ENCODE results near the gene HYOU1. TPM values are rescaled to one million over a fixed set of nuclear protein-coding genes. Genes with fewer than 3 reads are reported as not detected.
"Not testable (repeated sequence)": the region's sequence is repeated elsewhere in the genome, so short reads cannot be mapped to it uniquely, and the experiment has no call there.

Gene HYOU1
- polyA plus RNA-seq: 83.1 TPM
- long read RNA-seq, donor 1, full-length matches to known transcripts: 6 of 6 reads
- long read RNA-seq, donor 1, partial matches to known transcripts: 0 of 6 reads
- long read RNA-seq, donor 1, other reads (novel, unspliced or antisense): 0 of 6 reads
- long read RNA-seq, donor 2, full-length matches to known transcripts: 6 of 6 reads
- long read RNA-seq, donor 2, partial matches to known transcripts: 0 of 6 reads
- long read RNA-seq, donor 2, other reads (novel, unspliced or antisense): 0 of 6 reads
- long read RNA-seq, donor 3: 0 reads
- long read RNA-seq, donor 4: 0 reads
- long read RNA-seq, donor 5, full-length matches to known transcripts: 2 of 2 reads
- long read RNA-seq, donor 5, partial matches to known transcripts: 0 of 2 reads
- long read RNA-seq, donor 5, other reads (novel, unspliced or antisense): 0 of 2 reads
- long read RNA-seq, donor 6, full-length matches to known transcripts: 4 of 4 reads
- long read RNA-seq, donor 6, partial matches to known transcripts: 0 of 4 reads
- long read RNA-seq, donor 6, other reads (novel, unspliced or antisense): 0 of 4 reads
- long read RNA-seq, donor 7, partial matches to known transcripts: 11 of 12 reads
- long read RNA-seq, donor 7, other reads (novel, unspliced or antisense): 0 of 12 reads
- long read RNA-seq, donor 8, full-length matches to known transcripts: 2 of 2 reads
- long read RNA-seq, donor 8, partial matches to known transcripts: 0 of 2 reads
- long read RNA-seq, donor 8, other reads (novel, unspliced or antisense): 0 of 2 reads
- long read RNA-seq, donor 9: 0 reads
- long read RNA-seq, donor 10, full-length matches to known transcripts: 4 of 4 reads
- long read RNA-seq, donor 10, partial matches to known transcripts: 0 of 4 reads
- long read RNA-seq, donor 10, other reads (novel, unspliced or antisense): 0 of 4 reads
- long read RNA-seq, donor 11, full-length matches to known transcripts: 1 of 1 reads
- long read RNA-seq, donor 11, partial matches to known transcripts: 0 of 1 reads
- long read RNA-seq, donor 11, other reads (novel, unspliced or antisense): 0 of 1 reads

- no CpG with 5 or more reads among the region's 79 CpGs for WGBS (ENCODE audit: insufficient coverage, low lambda C conversion rate)
- Histone ChIP-seq H3K27ac (ENCODE audit: low read length) (peak within 1 kb of the TSS; percentile 82), H3K4me1 (ENCODE audit: control insufficient read depth, insufficient read depth, low read length) (peaks cover 7% of the 10 kb centered on the region), H3K4me3 (ENCODE audit: low read length) (peak within 1 kb of the TSS; percentile 90), H3K36me3 (ENCODE audit: control insufficient read depth, insufficient read depth, low read length) (peaks cover 33% of the 10 kb centered on the region), H3K27me3 (ENCODE audit: control insufficient read depth, insufficient read depth, low read length) (no peaks in the 10 kb centered on the region), H3K9me3 (ENCODE audit: control insufficient read depth, low read depth, low read length) (no peaks in the 10 kb centered on the region)
- DNase-seq: peak; percentile 96 to 99
Measured at GRCh38 chr11:119057000-119057769, at the start of gene HYOU1. Gene HYOU1, minus strand, starts transcription at chr11:119057205. Its CDS starts 1,045 bp downstream, at chr11:119056160.

- Histone ChIP-seq H3K9me3 (ENCODE audit: control insufficient read depth, low read depth, low read length) (no peaks in the 10 kb centered on the region), H3K27me3 (ENCODE audit: control insufficient read depth, insufficient read depth, low read length) (no peaks in the 10 kb centered on the region), H3K27ac (ENCODE audit: low read length) (no peak overlapping the region), H3K4me3 (ENCODE audit: low read length) (no peak overlapping the region), H3K4me1 (ENCODE audit: control insufficient read depth, insufficient read depth, low read length) (peaks cover 33% of the 10 kb centered on the region), H3K36me3 (ENCODE audit: control insufficient read depth, insufficient read depth, low read length) (no peaks in the 10 kb centered on the region)
- WGBS (ENCODE audit: insufficient coverage, low lambda C conversion rate): 100% methylated on average over 1 of the region's 4 CpGs
- no peak for DNase-seq
Measured at GRCh38 chr11:119103793-119104192, 46.8 kb upstream of the HYOU1 start.

GRCh38 chr11:119103161-119103664 is 46.2 kb upstream of the HYOU1 start:
- no CpG with 5 or more reads among the region's 18 CpGs for WGBS (ENCODE audit: insufficient coverage, low lambda C conversion rate)
- not testable (repeated sequence) for H3K4me3 ChIP-seq (ENCODE audit: low read length)

GRCh38 chr11:119101759-119102423 is 44.9 kb upstream of the HYOU1 start, which contains the start of gene DPAGT1:
Gene DPAGT1, minus strand, starts transcription at chr11:119101853. Its CDS starts 198 bp downstream, at chr11:119101655.
- Histone ChIP-seq H3K27me3 (ENCODE audit: control insufficient read depth, insufficient read depth, low read length) (no peaks in the 10 kb centered on the region), H3K9me3 (ENCODE audit: control insufficient read depth, low read depth, low read length) (no peaks in the 10 kb centered on the region), H3K27ac (ENCODE audit: low read length) (peak within 1 kb of the TSS; percentile 91), H3K4me1 (ENCODE audit: control insufficient read depth, insufficient read depth, low read length) (peaks cover 25% of the 10 kb centered on the region), H3K4me3 (ENCODE audit: low read length) (peak within 1 kb of the TSS; percentile 86), H3K36me3 (ENCODE audit: control insufficient read depth, insufficient read depth, low read length) (peaks cover 17% of the 10 kb centered on the region)
- DNase-seq: peak; percentile 94 to 98
- WGBS (ENCODE audit: insufficient coverage, low lambda C conversion rate): no CpG with 5 or more reads among the region's 32 CpGs

More at GRCh38 chr11:119103161-119103664, 46.2 kb upstream of the HYOU1 start:
- H3K27me3 ChIP-seq (ENCODE audit: control insufficient read depth, insufficient read depth, low read length); H3K36me3 ChIP-seq (ENCODE audit: control insufficient read depth, insufficient read depth, low read length); H3K9me3 ChIP-seq (ENCODE audit: control insufficient read depth, low read depth, low read length); DNase-seq: not testable (repeated sequence)
- peak overlapping the region; percentile 91 for H3K27ac ChIP-seq (ENCODE audit: low read length)
- H3K4me1 ChIP-seq (ENCODE audit: control insufficient read depth, insufficient read depth, low read length): peaks cover 28% of the 10 kb centered on the region

GRCh38 chr11:119100994-119101758 is 44.2 kb upstream of the HYOU1 start:
- Histone ChIP-seq H3K9me3 (ENCODE audit: control insufficient read depth, low read depth, low read length) (no peaks in the 10 kb centered on the region), H3K27ac (ENCODE audit: low read length) (peak overlapping the region; percentile 91), H3K36me3 (ENCODE audit: control insufficient read depth, insufficient read depth, low read length) (peaks cover 22% of the 10 kb centered on the region), H3K4me3 (ENCODE audit: low read length) (peak overlapping the region; percentile 86), H3K4me1 (ENCODE audit: control insufficient read depth, insufficient read depth, low read length) (peaks cover 18% of the 10 kb centered on the region), H3K27me3 (ENCODE audit: control insufficient read depth, insufficient read depth, low read length) (no peaks in the 10 kb centered on the region)
- no CpG with 5 or more reads among the region's 29 CpGs for WGBS (ENCODE audit: insufficient coverage, low lambda C conversion rate)
- DNase-seq: no peak

GRCh38 chr11:119100246-119100970 is 43.4 kb upstream of the HYOU1 start:
- peak overlapping the region; percentile 86 for H3K4me3 ChIP-seq (ENCODE audit: low read length)
- DNase-seq: peak in 1 of 2 donors; percentile 45

GRCh38 chr11:119099711-119100110 is 42.7 kb upstream of the HYOU1 start:
- no peak for DNase-seq
- no peak overlapping the region for H3K4me3 ChIP-seq (ENCODE audit: low read length)
- H3K27ac ChIP-seq (ENCODE audit: low read length): no peak overlapping the region
- peaks cover 22% of the 10 kb centered on the region for H3K36me3 ChIP-seq (ENCODE audit: control insufficient read depth, insufficient read depth, low read length)
- peaks cover 17% of the 10 kb centered on the region for H3K4me1 ChIP-seq (ENCODE audit: control insufficient read depth, insufficient read depth, low read length)
- H3K27me3 ChIP-seq (ENCODE audit: control insufficient read depth, insufficient read depth, low read length): no peaks in the 10 kb centered on the region
- WGBS (ENCODE audit: insufficient coverage, low lambda C conversion rate): no CpG with 5 or more reads among the region's 6 CpGs
- H3K9me3 ChIP-seq (ENCODE audit: control insufficient read depth, low read depth, low read length): peaks cover 4% of the 10 kb centered on the region

More at GRCh38 chr11:119100246-119100970, 43.4 kb upstream of the HYOU1 start:
- peaks cover 17% of the 10 kb centered on the region for H3K4me1 ChIP-seq (ENCODE audit: control insufficient read depth, insufficient read depth, low read length)
- no CpG with 5 or more reads among the region's 11 CpGs for WGBS (ENCODE audit: insufficient coverage, low lambda C conversion rate)
- no peaks in the 10 kb centered on the region for H3K27me3 ChIP-seq (ENCODE audit: control insufficient read depth, insufficient read depth, low read length)
- no peaks in the 10 kb centered on the region for H3K9me3 ChIP-seq (ENCODE audit: control insufficient read depth, low read depth, low read length)
- peaks cover 22% of the 10 kb centered on the region for H3K36me3 ChIP-seq (ENCODE audit: control insufficient read depth, insufficient read depth, low read length)
- H3K27ac ChIP-seq (ENCODE audit: low read length): no peak overlapping the region

- peaks cover 7% of the 10 kb centered on the region for H3K9me3 ChIP-seq (ENCODE audit: control insufficient read depth, low read depth, low read length)
- peaks cover 16% of the 10 kb centered on the region for H3K4me1 ChIP-seq (ENCODE audit: control insufficient read depth, insufficient read depth, low read length)
- DNase-seq: peak; percentile 99 to 100
- H3K4me3 ChIP-seq (ENCODE audit: low read length): peak overlapping the region; percentile 78
- H3K27me3 ChIP-seq (ENCODE audit: control insufficient read depth, insufficient read depth, low read length): no peaks in the 10 kb centered on the region
- peak overlapping the region; percentile 87 for H3K27ac ChIP-seq (ENCODE audit: low read length)
- no CpG with 5 or more reads among the region's 79 CpGs for WGBS (ENCODE audit: insufficient coverage, low lambda C conversion rate)
- H3K36me3 ChIP-seq (ENCODE audit: control insufficient read depth, insufficient read depth, low read length): peaks cover 40% of the 10 kb centered on the region
Measured at GRCh38 chr11:119095066-119095880, 38.3 kb upstream of the HYOU1 start.
